K562 (cell line): ENCODE measurements around the gene CAPN14. TPM values are rescaled to one million over a fixed set of nuclear protein-coding genes. Genes with fewer than 3 reads are reported as not detected.

ENCODE experiments used
- ATAC-seq: fragments of 200-7000 bp; cut with Tn5 transposase; 3 replicates; pipeline ENCODE4 v1.9.1; 2020; ENCODE audit warnings: moderate library complexity
- BruUV-seq: library from RNA; stranded (reverse); fragments of 400-500 nt; replicated peaks from 2 replicates; lab custom pipeline; 2021; lab: Mats Ljungman, UMichigan
- CTCF ChIA-PET: fragments of 300-600 bp; formaldehyde crosslinking; extraction: SDS; loops from one replicate; lab custom pipeline; 2021; ENCODE audit warnings: low intra/inter-chr PET ratio; lab: Yijun Ruan, JAX
- POLR2A ChIA-PET: fragments of 300-600, 350-650 bp; sonication (Branson Sonifier 250); formaldehyde crosslinking; extraction: SDS; loops from one replicate; lab custom pipeline; 2021; ENCODE audit warnings: antibody characterized with exemption, inconsistent platforms; lab: Yijun Ruan, JAX
- DNase-seq, 4 experiments: peaks; one replicate each; pipeline versions ENCODE4 v3.0.0 to v3.0.0-alpha.2; 2011 to 2018; ENCODE audit warnings: low spot score in 3 of 4, mixed read lengths in 3 of 4; ENCODE audit errors: extremely low read depth in 1 of 4
- FAIRE-seq: peaks from 2 replicates; lab custom pipeline; 2011; peaks lifted over from hg19 to GRCh38; lab: Jason Lieb, UNC
- H2AFZ ChIP-seq: 2 replicates; pipeline ENCODE4 v1.6.0; 2011; ENCODE audit warnings: low read depth, low read length, control low read depth, inconsistent platforms
- H3K27ac ChIP-seq: fragments of 200-600 bp; 3 replicates; pipeline ENCODE4 v1.8.0; 2011; ENCODE audit warnings: low read depth, mild to moderate bottlenecking, control low read depth, inconsistent platforms, low read length, moderate library complexity, mixed read lengths; ENCODE audit errors: extremely low read depth
- H3K27me3 ChIP-seq, 2 experiments: fragments of 300-600 bp in 1 of 2; 2 replicates in 1 of 2; 3 replicates in 1 of 2; pipeline versions ENCODE4 v1.6.0 to v1.8.0; 2011; ENCODE audit warnings: inconsistent platforms in 2 of 2, low read length in 2 of 2, mild to moderate bottlenecking in 1 of 2, mixed read lengths in 1 of 2, moderate library complexity in 1 of 2; ENCODE audit not compliant: control insufficient read depth in 2 of 2, insufficient read depth in 2 of 2
- H3K36me3 ChIP-seq: fragments of 300-600 bp; 3 replicates; pipeline ENCODE4 v1.8.0; 2011; ENCODE audit warnings: mild to moderate bottlenecking, low read length, inconsistent platforms; ENCODE audit not compliant: control insufficient read depth, insufficient read depth
- H3K4me1 ChIP-seq, 2 experiments: fragments of 200-600 bp in 1 of 2; replicated peaks in 1 of 2; 2 replicates in 1 of 2; 3 replicates in 1 of 2; pipeline versions ENCODE4 v1.5.1 to v1.8.0; 2011; ENCODE audit warnings: inconsistent platforms in 2 of 2, low read length in 2 of 2, mild to moderate bottlenecking in 1 of 2, mixed read lengths in 1 of 2, moderate library complexity in 1 of 2; ENCODE audit not compliant: control insufficient read depth in 2 of 2, insufficient read depth in 2 of 2
- H3K4me2 ChIP-seq: 2 replicates; pipeline ENCODE4 v1.6.1; 2011; ENCODE audit warnings: low read length, control low read depth, inconsistent platforms, mixed read lengths; ENCODE audit not compliant: insufficient read depth
- H3K4me3 ChIP-seq: fragments of 200-600 bp; sonication (generic), shearing (Covaris generic); 2 replicates; pipeline ENCODE4 v1.5.1; 2016; ENCODE audit warnings: control low read depth, inconsistent platforms
- H3K79me2 ChIP-seq: fragments of 200-600 bp; 3 replicates; pipeline ENCODE4 v1.8.0; 2011; ENCODE audit warnings: low read length, inconsistent platforms; ENCODE audit not compliant: control insufficient read depth, insufficient read depth
- H3K9ac ChIP-seq, 2 experiments: 2 replicates each; pipeline versions ENCODE4 v1.6.0 to v1.6.1; 2011; ENCODE audit warnings: low read depth in 2 of 2, low read length in 2 of 2, control low read depth in 1 of 2, inconsistent platforms in 1 of 2, mild to moderate bottlenecking in 1 of 2, mixed read lengths in 1 of 2; ENCODE audit not compliant: insufficient read depth in 1 of 2
- H3K9me1 ChIP-seq: one replicate; pipeline ENCODE4 v1.6.0; 2011; ENCODE audit warnings: inconsistent platforms, mild to moderate bottlenecking, low read length, moderate library complexity; ENCODE audit not compliant: control insufficient read depth, insufficient read depth
- H3K9me3 ChIP-seq: replicated peaks from 2 replicates; pipeline ENCODE4 v1.5.1; 2011; ENCODE audit warnings: low read depth, low read length, inconsistent platforms; ENCODE audit not compliant: control insufficient read depth, insufficient read depth
- H4K20me1 ChIP-seq: replicated peaks from 2 replicates; pipeline ENCODE4 v1.6.1; 2011; ENCODE audit warnings: low read length, inconsistent platforms, mixed read lengths; ENCODE audit not compliant: control insufficient read depth, insufficient read depth
- CCNT2 ChIP-seq: IDR thresholded peaks from 2 replicates; pipeline ENCODE4 v1.6.1; 2011; ENCODE audit warnings: borderline replicate concordance, low read depth, mild to moderate bottlenecking, moderate library complexity, mixed read lengths, low read length; ENCODE audit not compliant: insufficient read length; ENCODE audit errors: extremely low read depth
- CREM ChIP-seq: IDR thresholded peaks from 2 replicates; pipeline ENCODE4 v1.6.1; 2014; ENCODE audit warnings: antibody characterized with exemption, low read depth
- ELF1 ChIP-seq: fragments of 200-800 bp; sonication (Bioruptor generic); IDR thresholded peaks from 2 replicates; pipeline ENCODE4 v1.6.1; 2016; ENCODE audit warnings: missing genetic modification characterization, missing compliant biosample characterization
- ELF2 ChIP-seq: fragments of 250-450 bp; sonication (Bioruptor Pico); IDR thresholded peaks from 2 replicates; pipeline ENCODE4 v1.5.0; 2021; ENCODE audit warnings: mild to moderate bottlenecking
- ESRRB ChIP-seq: fragments of 250-450 bp; sonication (Bioruptor Pico); IDR thresholded peaks from 2 replicates; pipeline ENCODE4 v1.5.0; 2020; ENCODE audit warnings: mild to moderate bottlenecking, moderate library complexity, borderline replicate concordance
- HSF4 ChIP-seq: fragments of 250-450 bp; sonication (Bioruptor Pico); IDR thresholded peaks from 2 replicates; pipeline ENCODE4 v2.1.2; 2022; ENCODE audit warnings: mild to moderate bottlenecking, moderate library complexity, borderline replicate concordance
- L3MBTL2 ChIP-seq: fragments of 450-650 bp; IDR thresholded peaks from 2 replicates; pipeline ENCODE4 v1.6.1; 2016; ENCODE audit warnings: mild to moderate bottlenecking, moderate library complexity
- MAFK ChIP-seq: IDR thresholded peaks from 2 replicates; pipeline ENCODE4 v1.6.1; 2011; ENCODE audit warnings: low read length, improper control_type of control experiment
- TAF1 ChIP-seq: IDR thresholded peaks from 2 replicates; pipeline ENCODE4 v1.6.1; 2011; ENCODE audit warnings: mild to moderate bottlenecking, low read length, moderate library complexity; ENCODE audit not compliant: insufficient read depth, control insufficient read depth, severe bottlenecking; ENCODE audit errors: extremely low read depth
- TBL1XR1 ChIP-seq, 2 experiments: IDR thresholded peaks; 2 replicates each; pipeline ENCODE4 v1.6.1; 2012; ENCODE audit warnings: improper control_type of control experiment in 2 of 2, low read length in 2 of 2, mild to moderate bottlenecking in 1 of 2
- ZBTB1 ChIP-seq: sonication (generic); formaldehyde crosslinking; IDR thresholded peaks from 2 replicates; pipeline ENCODE4 v1.8.1; 2023; ENCODE audit warnings: missing genetic modification reagents, low read depth, mild to moderate bottlenecking, borderline replicate concordance
- ZFP36 ChIP-seq: fragments of 150-350 bp; IDR thresholded peaks from 2 replicates; pipeline ENCODE4 v1.6.1; 2018; ENCODE audit warnings: low read length, low read depth; ENCODE audit not compliant: partially characterized antibody
- ZNF551 ChIP-seq: fragments of 250-450 bp; sonication (Bioruptor Pico); IDR thresholded peaks from 2 replicates; pipeline ENCODE4 v1.5.0; 2021; ENCODE audit warnings: mild to moderate bottlenecking, moderate library complexity
- WGBS: fragments of 100-300 bp; shearing (Covaris generic); methylation state at CpG from one replicate; pipeline ENCODE4 v1.1.6; 2016; ENCODE audit warnings: low coverage, mixed read lengths; ENCODE audit not compliant: insufficient coverage; ENCODE audit errors: missing lambda C conversion rate; 5-methylcytosine and 5-hydroxymethylcytosine counted together
- in situ Hi-C: fragments of 300-500 bp; cut with MboI; formaldehyde crosslinking; loops from 4 replicates; pipeline ENCODE4 v1.15.0; 2018; ENCODE audit warnings: inconsistent platforms, mixed read lengths
- intact Hi-C: fragments of 100-400 bp; cut with micrococcal nuclease; formaldehyde crosslinking; loops from 2 replicates; pipeline ENCODE4 v1.14.2; 2022
- polyA plus RNA-seq, 8 experiments: library from polyadenylated mRNA; depleted of rRNA in 4 of 8; stranded (reverse) in 5 of 8; unstranded in 3 of 8; fragments of >200 nt; fragmentation: Nextera tagmentation in 2 of 8; fragmentation: Illumina TruSeq in 1 of 8; extraction: Ambion mirVana in 2 of 8; extraction: Trizol in 1 of 8; gene quantifications; 2 replicates each; pipeline versions ENCODE4 v1.2.1 to v1.2.3, GENCODE V29; 2011 to 2014; ENCODE audit warnings: inconsistent platforms in 1 of 8, missing spikeins in 1 of 8
- total RNA-seq, 7 experiments: library from RNA; depleted of rRNA in 6 of 7; stranded (reverse); fragments of >200 nt in 6 of 7; fragmentation: Illumina TruSeq in 2 of 7; extraction: Trizol in 2 of 7; gene quantifications; 2 replicates each; pipeline versions ENCODE4 v1.2.1 to v1.2.3, GENCODE V29; 2011 to 2021; ENCODE audit warnings: low replicate concordance in 1 of 7
- TF ChIP-seq, protein P1 (sequence below): fragments of 450-650 bp; IDR thresholded peaks from 2 replicates; pipeline ENCODE4 v1.7.1; 2018; ENCODE audit warnings: mild to moderate bottlenecking, low read depth; ENCODE audit not compliant: partially characterized antibody

The CAPN14 gene
- total and polyA plus RNA-seq, 9 of the 15 experiments (the other 6 are each of a cell fraction or from before 2014, with no cell fraction given) = not detected

DNA sequence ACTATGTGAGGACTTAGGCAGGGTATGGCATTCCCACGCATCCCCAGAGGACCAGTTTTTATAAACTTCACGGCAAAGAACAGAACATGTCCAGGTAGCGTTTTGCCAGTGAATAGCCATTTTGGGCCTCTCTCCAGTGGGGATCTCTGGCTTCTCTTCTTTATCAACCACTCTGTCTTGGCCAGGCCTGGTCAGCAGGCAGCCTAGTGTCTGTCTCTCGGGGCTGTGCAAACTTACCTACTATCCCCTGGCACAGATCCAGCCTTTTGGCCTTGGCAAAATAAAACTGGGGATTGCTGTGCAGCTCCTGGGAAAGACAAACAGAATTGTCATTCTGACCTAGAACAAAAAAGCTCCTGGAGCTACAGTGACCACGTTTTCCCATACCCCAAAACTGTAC is 14.5 kb downstream of the CAPN14 start:
- FAIRE-seq (no peak), DNase-seq (no peak), ATAC-seq (no peak)
- Histone ChIP-seq H2AFZ (no peak overlapping the region), H3K4me3 (no peak overlapping the region), H3K9ac (no peak overlapping the region), H3K79me2 (no peaks in the 10 kb centered on the region), H3K36me3 (no peaks in the 10 kb centered on the region), H3K4me2 (no peak overlapping the region), H3K4me1 (no peaks in the 10 kb centered on the region), H3K9me3 (no peaks in the 10 kb centered on the region), H3K27ac (no peak overlapping the region), H3K9me1 (no peaks in the 10 kb centered on the region), H4K20me1 (no peaks in the 10 kb centered on the region), H3K27me3 (peaks cover 0 to 17% of the 10 kb centered on the region in 2 experiments; a peak in 3 of 5 replicates)
- 2% methylated on average over 5 of the region's 5 CpGs for WGBS
- BruUV-seq = no TSS peak
- intact Hi-C loops = no loop called here
- TF ChIP-seq ELF2 = no peak
- no peak for TF ChIP-seq L3MBTL2
- TF ChIP-seq TAF1 = no peak
- no peak for TF ChIP-seq CCNT2
- TF ChIP-seq ZFP36 = no peak
- TF ChIP-seq HSF4 (CRISPR knock-in tag) = no peak
- in situ Hi-C loops = no loop called here
- CTCF ChIA-PET = no interaction called here
- POLR2A ChIA-PET = interaction anchor here (0.7 kb wide), 1 partner anchor 145 kb away, joined by 5 read pairs; no protein-coding TSS in a partner anchor

DNA sequence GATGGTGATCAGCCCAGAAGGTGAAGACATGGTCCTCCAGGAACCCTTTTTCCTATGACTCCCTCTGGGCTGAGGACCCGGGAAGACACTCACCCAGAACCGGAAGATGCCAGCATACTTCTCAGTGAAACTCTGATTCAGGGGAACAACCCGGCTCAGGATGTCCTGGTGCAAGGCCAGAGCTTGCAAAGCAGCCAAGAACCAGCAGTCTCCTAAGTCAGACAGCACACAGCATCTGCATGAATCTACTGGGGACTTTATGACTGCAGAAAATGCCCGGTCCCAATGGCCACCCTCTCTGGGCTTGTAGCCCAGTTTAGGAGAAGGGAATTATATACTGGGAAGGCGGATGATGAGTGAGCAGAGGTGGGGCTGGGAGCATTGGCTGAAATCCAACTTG is 15.3 kb downstream of the CAPN14 start:
- Histone ChIP-seq H3K9me1 (no peaks in the 10 kb centered on the region), H3K9ac (no peak overlapping the region), H4K20me1 (no peaks in the 10 kb centered on the region), H3K9me3 (no peaks in the 10 kb centered on the region), H3K36me3 (no peaks in the 10 kb centered on the region), H3K4me1 (no peaks in the 10 kb centered on the region), H3K79me2 (no peaks in the 10 kb centered on the region), H3K4me3 (no peak overlapping the region), H3K27me3 (peaks cover 0 to 17% of the 10 kb centered on the region in 2 experiments; a peak in 3 of 5 replicates), H3K4me2 (no peak overlapping the region), H2AFZ (no peak overlapping the region), H3K27ac (no peak overlapping the region)
- in situ Hi-C loops = no loop called here
- ATAC-seq (no peak), FAIRE-seq (no peak), DNase-seq (no peak)
- POLR2A ChIA-PET = no interaction called here
- intact Hi-C loops = no loop called here
- no TSS peak for BruUV-seq
- CTCF ChIA-PET = no interaction called here
- TF ChIP-seq, protein P1, sequence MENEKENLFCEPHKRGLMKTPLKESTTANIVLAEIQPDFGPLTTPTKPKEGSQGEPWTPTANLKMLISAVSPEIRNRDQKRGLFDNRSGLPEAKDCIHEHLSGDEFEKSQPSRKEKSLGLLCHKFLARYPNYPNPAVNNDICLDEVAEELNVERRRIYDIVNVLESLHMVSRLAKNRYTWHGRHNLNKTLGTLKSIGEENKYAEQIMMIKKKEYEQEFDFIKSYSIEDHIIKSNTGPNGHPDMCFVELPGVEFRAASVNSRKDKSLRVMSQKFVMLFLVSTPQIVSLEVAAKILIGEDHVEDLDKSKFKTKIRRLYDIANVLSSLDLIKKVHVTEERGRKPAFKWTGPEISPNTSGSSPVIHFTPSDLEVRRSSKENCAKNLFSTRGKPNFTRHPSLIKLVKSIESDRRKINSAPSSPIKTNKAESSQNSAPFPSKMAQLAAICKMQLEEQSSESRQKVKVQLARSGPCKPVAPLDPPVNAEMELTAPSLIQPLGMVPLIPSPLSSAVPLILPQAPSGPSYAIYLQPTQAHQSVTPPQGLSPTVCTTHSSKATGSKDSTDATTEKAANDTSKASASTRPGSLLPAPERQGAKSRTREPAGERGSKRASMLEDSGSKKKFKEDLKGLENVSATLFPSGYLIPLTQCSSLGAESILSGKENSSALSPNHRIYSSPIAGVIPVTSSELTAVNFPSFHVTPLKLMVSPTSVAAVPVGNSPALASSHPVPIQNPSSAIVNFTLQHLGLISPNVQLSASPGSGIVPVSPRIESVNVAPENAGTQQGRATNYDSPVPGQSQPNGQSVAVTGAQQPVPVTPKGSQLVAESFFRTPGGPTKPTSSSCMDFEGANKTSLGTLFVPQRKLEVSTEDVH = no peak
- TF ChIP-seq ESRRB (CRISPR knock-in tag) (no peak), MAFK (no peak), TBL1XR1 (IDR thresholded peaks at IDR 0.05; ENCODE audit: low read length in 2 of 2) (no peak), ZNF551 (CRISPR knock-in tag) (no peak), ELF1 (tag) (no peak), CREM (no peak), ZBTB1 (no peak)
- WGBS = 0% methylated on average over 5 of the region's 5 CpGs
